Measurements from ENCODE around the gene MICAL1. TPM values are rescaled to one million over a fixed set of nuclear protein-coding genes. Genes with fewer than 3 reads are reported as not detected.

The MICAL1 gene
- total RNA-seq, 1 experiment from 2014 or later = 9.1 TPM

GRCh38 chr6:109457562-109457996 is 2.0 kb upstream of the MICAL1 start:
- BruUV-seq (replicated peaks) = no TSS peak
- no peak overlapping the region for H2AFZ ChIP-seq (ENCODE audit: low read length)
- H3K9me3 ChIP-seq (ENCODE audit: low read length) = no peaks in the 10 kb centered on the region
- DNase-seq (no peak), ATAC-seq (no peak)
- intact Hi-C loops (cut with micrococcal nuclease) = no loop called here
- POLR2A ChIA-PET (ENCODE audit: unreplicated experiment) = no interaction called here
- H3K4me2 ChIP-seq (ENCODE audit: low read length) = peak overlapping the region; percentile 92; the same call in 1 of the 2 replicates
- H3K9ac ChIP-seq (ENCODE audit: low read length) = no peak overlapping the region
- peak overlapping the region; percentile 48 for H3K27ac ChIP-seq (ENCODE audit: low read length)
- H3K27me3 ChIP-seq (ENCODE audit: low read length) = no peaks in the 10 kb centered on the region
- H3K4me1 ChIP-seq (ENCODE audit: insufficient read depth, low read length) = peaks cover 23% of the 10 kb centered on the region; the same call in 1 of the 2 replicates
- no peaks in the 10 kb centered on the region for H3K9me2 ChIP-seq (replicated peaks; ENCODE audit: low read length)
- CTCF ChIA-PET = no interaction called here
- H3K36me3 ChIP-seq (ENCODE audit: low read depth, low read length) = peaks cover 9% of the 10 kb centered on the region; the same call in 1 of the 2 replicates
- no peaks in the 10 kb centered on the region for H3K79me2 ChIP-seq (ENCODE audit: low read length)
- H3F3A ChIP-seq (ENCODE audit: low read length, unreplicated experiment) = no peaks in the 10 kb centered on the region
- no peaks in the 10 kb centered on the region for H4K20me1 ChIP-seq (ENCODE audit: low read length)
- TF ChIP-seq EZH2 (IDR thresholded peaks at IDR 0.05; ENCODE audit: low read length, unreplicated experiment) (no peak), CTCF (conservative IDR thresholded peaks at IDR 0.05; ENCODE audit: low read depth, low read length) (no peak), EZH2phosphoT487 (IDR thresholded peaks at IDR 0.05; ENCODE audit: borderline replicate concordance, low read length) (no peak)
- no peak overlapping the region for H3K4me3 ChIP-seq (ENCODE audit: low read length)

DNA sequence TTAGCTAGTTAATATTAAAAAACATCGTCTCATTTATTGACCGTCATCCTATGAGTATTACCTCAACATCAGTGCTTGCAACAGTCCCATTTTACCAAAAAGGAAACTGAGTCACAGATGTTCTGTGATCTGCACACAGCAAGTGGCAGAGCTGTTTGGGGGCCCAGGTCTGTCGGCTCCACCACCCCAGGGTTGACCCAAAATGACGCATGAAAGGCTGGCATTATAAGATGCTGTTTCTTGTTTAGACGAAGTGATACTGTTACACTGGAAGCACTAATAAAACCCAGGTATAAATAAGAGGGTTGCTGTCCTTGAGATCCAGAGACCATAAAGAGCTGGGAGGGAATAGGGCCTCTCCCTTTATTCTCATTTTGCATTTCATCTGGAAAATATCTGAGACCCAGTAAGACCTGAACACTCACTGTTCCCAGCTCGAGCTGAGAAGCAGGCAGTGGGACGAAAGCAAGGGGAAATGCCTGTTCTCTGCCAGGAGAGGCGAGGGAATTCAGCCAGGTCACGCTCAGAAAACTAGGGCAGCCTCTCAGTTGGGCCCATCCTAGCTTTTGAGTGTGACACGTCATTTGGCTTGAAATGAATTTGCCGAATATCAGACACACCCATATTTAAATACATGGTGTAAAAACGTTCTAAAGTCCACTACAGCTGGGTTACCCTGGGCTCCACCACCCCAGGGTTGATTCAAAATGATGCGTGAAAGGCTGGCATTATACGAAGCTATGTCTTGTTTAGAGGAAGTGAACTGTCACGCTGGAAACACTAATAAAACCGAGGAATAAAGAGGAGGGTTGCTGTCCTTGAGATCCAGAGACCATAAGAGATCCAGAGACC is 1.4 kb upstream of the MICAL1 start:
- H3K27ac ChIP-seq (ENCODE audit: low read length) = peak overlapping the region; percentile 48

More for the DNA sequence above, 1.4 kb upstream of the MICAL1 start:
- no peaks in the 10 kb centered on the region for H3K9me2 ChIP-seq (replicated peaks; ENCODE audit: low read length)
- H3K36me3 ChIP-seq (ENCODE audit: low read depth, low read length) = peaks cover 6% of the 10 kb centered on the region; the same call in 1 of the 2 replicates
- DNase-seq = peak; percentile 50
- TSS peak; percentile 67 for BruUV-seq (replicated peaks)
- ChIA-PET POLR2A (ENCODE audit: unreplicated experiment) (no interaction called here), CTCF (no interaction called here)
- peak; percentile 55 for ATAC-seq
- H2AFZ ChIP-seq (ENCODE audit: low read length) = 0 out of 2 replicates have a peak overlapping the region, but pooled peaks have one; percentile 27
- no peaks in the 10 kb centered on the region for H3K79me2 ChIP-seq (ENCODE audit: low read length)
- H3K4me1 ChIP-seq (ENCODE audit: insufficient read depth, low read length) = peaks cover 20% of the 10 kb centered on the region; the same call in 1 of the 2 replicates
- no peaks in the 10 kb centered on the region for H4K20me1 ChIP-seq (ENCODE audit: low read length)
- intact Hi-C loops (cut with micrococcal nuclease) = no loop called here
- no peaks in the 10 kb centered on the region for H3F3A ChIP-seq (ENCODE audit: low read length, unreplicated experiment)
- no peaks in the 10 kb centered on the region for H3K9me3 ChIP-seq (ENCODE audit: low read length)
- H3K4me3 ChIP-seq (ENCODE audit: low read length) = peak overlapping the region; percentile 84; the same call in 1 of the 2 replicates
- H3K4me2 ChIP-seq (ENCODE audit: low read length) = peak overlapping the region; percentile 92
- TF ChIP-seq EZH2 (IDR thresholded peaks at IDR 0.05; ENCODE audit: low read length, unreplicated experiment) (no peak), CTCF (conservative IDR thresholded peaks at IDR 0.05; ENCODE audit: low read depth, low read length) (no peak), EZH2phosphoT487 (IDR thresholded peaks at IDR 0.05; ENCODE audit: borderline replicate concordance, low read length) (no peak)
- H3K9ac ChIP-seq (ENCODE audit: low read length) = no peak overlapping the region
- no peaks in the 10 kb centered on the region for H3K27me3 ChIP-seq (ENCODE audit: low read length)

All from PC-3 (cell line).